Body of pancreas (tissue), 4 donors: ENCODE measurements around the gene FBXO41.
A peak's percentile ranks its signal among the peaks of the same experiment; 100 is the strongest.

Experiments used
- CTCF ChIP-seq, 7 experiments: fragments of 450-650 bp in 4 of 7; fragments of 200-600 bp in 3 of 7; sonication (generic) in 3 of 7; IDR thresholded peaks; one replicate each; pipeline ENCODE4 v1.5.1; 2016 to 2019; ENCODE audit warnings: antibody characterized with exemption in 7 of 7
- POLR2A ChIP-seq, 3 donors: fragments of 450-650 bp; IDR thresholded peaks; one replicate each; pipeline ENCODE4 v1.6.1; 2016; ENCODE audit warnings: antibody characterized with exemption in 3 of 3, mild to moderate bottlenecking in 2 of 3

DNA sequence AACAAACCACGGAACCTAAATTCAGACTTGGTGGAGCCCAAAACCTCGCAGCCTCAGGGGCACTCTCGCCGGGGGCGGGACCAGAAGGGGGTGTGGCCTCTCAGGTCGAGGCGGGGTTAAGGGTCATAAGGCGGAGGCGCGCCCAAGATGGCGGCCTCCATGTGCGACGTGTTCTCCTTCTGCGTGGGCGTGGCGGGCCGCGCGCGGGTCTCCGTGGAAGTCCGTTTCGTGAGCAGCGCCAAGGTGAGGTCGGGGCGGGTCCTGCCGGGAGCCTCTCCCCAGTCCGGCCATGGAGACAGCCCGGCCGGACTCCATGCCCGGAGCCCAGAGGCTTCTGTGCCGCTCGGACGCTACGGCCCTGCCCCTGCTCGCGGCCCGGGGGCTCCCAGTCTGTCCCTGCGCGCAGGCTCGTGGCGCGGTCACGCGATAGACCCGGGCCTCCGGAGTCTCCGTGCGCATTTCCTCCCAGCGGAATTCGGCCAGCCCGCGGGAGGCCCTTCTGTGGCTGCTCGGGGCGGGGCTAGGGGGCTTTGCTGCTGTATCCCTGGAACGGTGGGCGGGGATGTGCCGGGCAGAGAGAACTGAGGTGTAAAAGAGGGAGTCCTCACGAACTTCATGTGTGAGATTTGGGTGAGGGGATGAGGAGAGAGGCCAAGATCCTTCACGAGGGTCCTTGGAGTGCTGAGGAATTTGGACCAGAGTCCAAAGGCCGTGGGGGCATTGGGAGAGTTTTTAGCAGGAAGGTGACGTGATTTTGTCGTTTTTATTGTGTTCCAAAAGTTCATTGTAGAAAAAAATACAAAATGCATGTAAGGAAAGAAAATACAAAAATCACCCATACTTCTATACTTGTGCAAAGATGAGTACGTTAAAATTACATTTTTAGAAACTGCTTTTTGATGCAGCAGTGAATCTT, 69.9 kb downstream of the FBXO41 start, which contains the start of gene SMYD5:
- TF ChIP-seq POLR2A (IDR thresholded peaks at IDR 0.05) (peak; percentile 25 to 69 (median 68)), CTCF (IDR thresholded peaks at IDR 0.05) (no peak)
